Neutrophil (primary cell): ENCODE results near the gene SSH2.

ENCODE experiments used
- H3K27ac ChIP-seq: fragments of 200-600 bp; sonication (generic); 2 replicates; pipeline ENCODE4 v1.5.1; 2016; ENCODE audit warnings: mild to moderate bottlenecking, moderate library complexity
- H3K27me3 ChIP-seq: fragments of 200-600 bp; sonication (generic); 2 replicates; pipeline ENCODE4 v1.6.0; 2016; ENCODE audit warnings: mild to moderate bottlenecking
- H3K36me3 ChIP-seq: fragments of 200-600 bp; sonication (generic); 2 replicates; pipeline ENCODE4 v1.5.1; 2017
- H3K4me1 ChIP-seq, 2 experiments: fragments of 200-600 bp in 1 of 2; sonication (generic) in 1 of 2; 1 replicate in 1 of 2; 2 replicates in 1 of 2; pipeline versions ENCODE4 v1.5.1 to v1.6.1; 2013 to 2016; ENCODE audit warnings: low read depth in 1 of 2, low read length in 1 of 2, mild to moderate bottlenecking in 1 of 2, moderate library complexity in 1 of 2; ENCODE audit not compliant: control insufficient read depth in 1 of 2, insufficient read depth in 1 of 2
- H3K4me3 ChIP-seq, 2 experiments: fragments of 200-600 bp in 1 of 2; sonication (generic) in 1 of 2; 1 replicate in 1 of 2; 2 replicates in 1 of 2; pipeline ENCODE4 v1.5.1; 2013 to 2016; ENCODE audit warnings: low read depth in 1 of 2, low read length in 1 of 2, mild to moderate bottlenecking in 1 of 2, moderate library complexity in 1 of 2
- H3K9me3 ChIP-seq: fragments of 200-600 bp; sonication (generic); 2 replicates; pipeline ENCODE4 v1.5.1; 2016
- TF ChIP-seq, protein P1 (sequence below): fragments of 200-600 bp; sonication (generic); IDR thresholded peaks from 2 replicates; pipeline ENCODE4 v1.5.1; 2016; ENCODE audit warnings: antibody characterized with exemption

Gene SSH2

DNA sequence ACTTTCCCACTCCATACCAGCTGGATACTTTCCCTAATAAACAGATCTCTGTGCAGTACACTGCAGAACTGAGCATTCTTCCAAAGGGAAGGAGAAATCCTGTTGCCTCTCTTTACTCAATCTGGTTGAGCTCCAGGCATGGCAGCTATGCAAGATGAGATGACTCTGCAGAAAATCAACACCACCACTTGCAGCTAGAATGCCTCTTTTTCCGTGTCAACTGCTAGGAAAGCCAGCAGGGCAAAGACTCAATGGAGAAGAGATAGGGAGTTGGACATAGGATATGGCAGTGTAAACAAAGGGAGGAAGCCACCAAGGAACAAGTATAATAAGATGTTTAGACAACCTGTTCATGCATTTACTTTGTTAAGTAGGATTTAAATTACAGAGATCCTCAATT, 266.9 kb downstream of the SSH2 start:
- H3K27me3 ChIP-seq, result no peaks in the 10 kb centered on the region

DNA sequence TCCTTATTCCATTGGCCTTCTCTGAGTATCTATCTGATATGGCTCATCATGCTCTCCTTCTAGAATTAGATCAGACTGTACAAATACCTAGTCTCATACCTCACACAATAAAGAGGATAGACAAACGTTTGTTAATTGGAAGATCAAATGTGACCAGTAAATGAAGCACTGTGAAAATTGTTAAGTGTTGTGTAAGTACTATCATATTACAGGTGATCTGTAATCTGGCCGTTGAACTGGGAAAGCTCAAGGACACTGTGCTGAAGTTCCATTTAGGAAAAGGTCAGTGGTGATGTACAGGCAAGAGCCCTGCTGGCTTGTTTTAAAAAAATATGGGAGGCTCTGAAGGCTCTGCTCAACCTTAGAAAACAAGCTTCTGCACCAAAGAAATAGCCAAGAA, 268.8 kb downstream of the SSH2 start:
- Histone ChIP-seq H3K9me3 (no peaks in the 10 kb centered on the region), H3K27me3 (no peaks in the 10 kb centered on the region), H3K27ac (no peak overlapping the region), H3K36me3 (peaks cover 96% of the 10 kb centered on the region), H3K4me1 (peaks cover 6% of the 10 kb centered on the region in 2 experiments), H3K4me3 (no peak overlapping the region)
- TF ChIP-seq, protein P1, sequence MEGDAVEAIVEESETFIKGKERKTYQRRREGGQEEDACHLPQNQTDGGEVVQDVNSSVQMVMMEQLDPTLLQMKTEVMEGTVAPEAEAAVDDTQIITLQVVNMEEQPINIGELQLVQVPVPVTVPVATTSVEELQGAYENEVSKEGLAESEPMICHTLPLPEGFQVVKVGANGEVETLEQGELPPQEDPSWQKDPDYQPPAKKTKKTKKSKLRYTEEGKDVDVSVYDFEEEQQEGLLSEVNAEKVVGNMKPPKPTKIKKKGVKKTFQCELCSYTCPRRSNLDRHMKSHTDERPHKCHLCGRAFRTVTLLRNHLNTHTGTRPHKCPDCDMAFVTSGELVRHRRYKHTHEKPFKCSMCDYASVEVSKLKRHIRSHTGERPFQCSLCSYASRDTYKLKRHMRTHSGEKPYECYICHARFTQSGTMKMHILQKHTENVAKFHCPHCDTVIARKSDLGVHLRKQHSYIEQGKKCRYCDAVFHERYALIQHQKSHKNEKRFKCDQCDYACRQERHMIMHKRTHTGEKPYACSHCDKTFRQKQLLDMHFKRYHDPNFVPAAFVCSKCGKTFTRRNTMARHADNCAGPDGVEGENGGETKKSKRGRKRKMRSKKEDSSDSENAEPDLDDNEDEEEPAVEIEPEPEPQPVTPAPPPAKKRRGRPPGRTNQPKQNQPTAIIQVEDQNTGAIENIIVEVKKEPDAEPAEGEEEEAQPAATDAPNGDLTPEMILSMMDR, result no peak

More for the DNA sequence above, 266.9 kb downstream of the SSH2 start:
- Histone ChIP-seq H3K27ac (peak overlapping the region; percentile 46), H3K9me3 (no peaks in the 10 kb centered on the region), H3K36me3 (peaks cover 98% of the 10 kb centered on the region), H3K4me3 (no peak overlapping the region), H3K4me1 (peaks cover 6% of the 10 kb centered on the region in 2 experiments)
- TF ChIP-seq, protein P1, result no peak

DNA sequence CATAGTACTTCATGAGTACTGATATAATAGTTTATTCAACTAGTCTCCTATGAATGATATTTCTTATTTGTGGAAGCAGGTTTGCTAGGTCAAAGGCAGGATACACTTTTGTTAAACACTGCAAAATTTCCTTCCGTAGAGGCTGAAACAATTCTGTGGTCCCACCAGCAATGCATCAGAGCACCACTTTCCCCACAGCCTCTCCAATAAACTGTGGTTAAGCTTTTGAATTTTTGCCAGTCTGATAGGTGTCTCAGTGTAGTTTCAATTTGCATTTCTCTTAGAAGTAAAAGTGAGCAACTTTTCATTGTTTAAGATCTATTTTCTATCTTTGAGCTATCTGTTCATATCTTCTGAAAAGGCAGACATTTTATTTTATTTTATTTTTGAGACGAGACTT, 270.9 kb downstream of the SSH2 start:
- no peaks in the 10 kb centered on the region for H3K27me3 ChIP-seq
- peaks cover 96% of the 10 kb centered on the region for H3K36me3 ChIP-seq
- H3K4me1 ChIP-seq, result peaks cover 6% of the 10 kb centered on the region in 2 experiments
- no peaks in the 10 kb centered on the region for H3K9me3 ChIP-seq
- peak overlapping the region; percentile 26 for H3K27ac ChIP-seq
- TF ChIP-seq, protein P1, result no peak
- no peak overlapping the region for H3K4me3 ChIP-seq

DNA sequence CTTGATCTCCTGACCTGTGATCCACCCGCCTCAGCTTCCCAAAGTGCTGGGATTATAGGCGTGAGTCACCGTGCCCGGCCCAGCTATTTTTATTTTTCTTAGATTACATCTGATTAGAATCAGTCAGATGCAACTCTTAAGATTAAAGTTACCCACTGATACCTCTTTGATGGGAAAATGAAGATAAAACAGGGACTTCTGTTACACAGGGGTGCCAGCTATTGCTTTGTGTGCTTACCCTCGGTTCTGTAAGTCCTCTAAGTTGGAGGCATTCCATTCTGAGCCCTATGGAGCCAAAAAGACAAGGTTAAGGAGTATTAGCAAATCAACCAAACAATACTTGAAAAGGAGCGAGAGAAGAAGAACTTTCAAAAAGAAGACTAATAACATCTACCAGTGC, 274.7 kb downstream of the SSH2 start:
- Histone ChIP-seq H3K9me3 (no peaks in the 10 kb centered on the region), H3K4me3 (no peak overlapping the region), H3K27me3 (no peaks in the 10 kb centered on the region), H3K4me1 (no peaks in the 10 kb centered on the region), H3K36me3 (peaks cover 96% of the 10 kb centered on the region), H3K27ac (no peak overlapping the region)
- TF ChIP-seq, protein P1, result no peak

DNA sequence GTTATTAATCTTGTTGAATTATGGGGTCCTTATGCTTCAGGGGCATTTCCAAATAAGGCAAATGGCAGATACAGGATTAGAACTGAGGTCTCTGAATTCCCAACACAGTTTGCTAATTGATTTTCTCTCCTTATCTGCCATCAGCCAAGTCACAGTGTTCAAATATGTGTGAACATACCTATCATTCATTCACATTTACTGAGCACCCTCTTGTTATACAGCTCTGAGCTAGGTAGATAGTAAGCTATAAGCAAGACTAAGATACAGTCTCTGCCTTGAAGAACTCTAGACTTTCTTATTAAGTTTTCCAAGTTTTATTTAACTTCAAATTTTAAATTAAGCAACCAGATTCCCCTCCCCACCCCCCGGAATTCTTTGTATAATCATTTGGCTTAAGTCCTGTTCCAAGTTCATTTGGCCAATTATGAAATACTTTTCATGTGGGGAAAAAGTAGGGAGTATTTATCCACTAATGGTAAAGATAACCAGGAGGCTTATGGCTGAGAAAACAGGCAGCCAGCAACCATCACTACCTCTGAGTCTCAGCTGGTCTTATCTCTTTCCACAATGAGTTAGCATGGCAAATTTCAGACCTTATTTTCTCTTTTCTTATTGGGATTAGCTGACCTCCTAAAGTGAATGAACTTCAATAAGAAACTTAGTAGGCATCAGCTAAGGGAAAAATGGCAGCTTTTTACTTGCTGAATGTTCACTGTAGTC, 275.9 kb downstream of the SSH2 start:
- peak overlapping the region; percentile 36 for H3K27ac ChIP-seq
- no peaks in the 10 kb centered on the region for H3K4me1 ChIP-seq
- no peak overlapping the region for H3K4me3 ChIP-seq
- peaks cover 96% of the 10 kb centered on the region for H3K36me3 ChIP-seq
- TF ChIP-seq, protein P1, result no peak
- H3K9me3 ChIP-seq, result no peaks in the 10 kb centered on the region
- H3K27me3 ChIP-seq, result no peaks in the 10 kb centered on the region
